GM18861 (cell line): ENCODE results near the gene THOP1.
"Not testable (repeated sequence)": the region's sequence is repeated elsewhere in the genome, so short reads cannot be mapped to it uniquely, and the experiment has no call there.

Experiments
- ATAC-seq: cut with Tn5 transposase; IDR thresholded peaks from one replicate; pipeline ENCODE4 v1.9.1; 2021; ENCODE audit not compliant: unreplicated experiment

Gene THOP1

GRCh38 chr19:2780284-2780683 is 5.0 kb upstream of the THOP1 start:
- no peak for ATAC-seq

- ATAC-seq, result no peak
These were observed 2.9 kb upstream of the THOP1 start for GRCh38 chr19:2782329-2782935.

GRCh38 chr19:2782936-2783780 is 2.1 kb upstream of the THOP1 start, which contains the start of gene SGTA:
Gene SGTA (minus strand): TSS chr19:2783273. CDS start chr19:2769068, 14,205 bp downstream.
- ATAC-seq, result peak; percentile 64

- ATAC-seq, result no peak
These were observed 1.5 kb upstream of the THOP1 start for GRCh38 chr19:2783781-2784145.

GRCh38 chr19:2787115-2787514 is 1.8 kb downstream of the THOP1 start:
- ATAC-seq, result no peak

GRCh38 chr19:2788237-2788636 is 2.9 kb downstream of the THOP1 start:
- ATAC-seq, result no peak

GRCh38 chr19:2790194-2790556 is 4.9 kb downstream of the THOP1 start:
- no peak for ATAC-seq

- ATAC-seq, result no peak
These were observed 5.4 kb downstream of the THOP1 start for GRCh38 chr19:2790557-2791271.

- ATAC-seq, result no peak
These were observed 6.1 kb downstream of the THOP1 start for GRCh38 chr19:2791440-2791839.

GRCh38 chr19:2791876-2792275 is 6.6 kb downstream of the THOP1 start:
- ATAC-seq, result no peak

- not testable (repeated sequence) for ATAC-seq
These were observed 7.4 kb downstream of the THOP1 start for GRCh38 chr19:2792666-2793065.

GRCh38 chr19:2793126-2793525 is 7.8 kb downstream of the THOP1 start:
- ATAC-seq, result no peak

GRCh38 chr19:2793577-2793976 is 8.3 kb downstream of the THOP1 start:
- ATAC-seq, result no peak

GRCh38 chr19:2795827-2796658 is 10.7 kb downstream of the THOP1 start:
- no peak for ATAC-seq

GRCh38 chr19:2796659-2797266 is 11.5 kb downstream of the THOP1 start:
- no peak for ATAC-seq

GRCh38 chr19:2797280-2797679 is 12.0 kb downstream of the THOP1 start:
- no peak for ATAC-seq

GRCh38 chr19:2798158-2798685 is 12.9 kb downstream of the THOP1 start:
- ATAC-seq, result no peak

- no peak for ATAC-seq
These were observed 13.4 kb downstream of the THOP1 start for GRCh38 chr19:2798733-2799132.

GRCh38 chr19:2799273-2800020 is 14.1 kb downstream of the THOP1 start:
- ATAC-seq, result no peak

- ATAC-seq, result no peak
These were observed 15.2 kb downstream of the THOP1 start for GRCh38 chr19:2800506-2800905.
